Naive B cell (primary cell): ENCODE measurements around the gene THAP4. TPM values are rescaled to one million over a fixed set of nuclear protein-coding genes. Genes with fewer than 3 reads are reported as not detected.

Source experiments
- ATAC-seq, 2 donors: fragments of 150-1000 bp; cut with Tn5 transposase; 2 replicates each; pipeline ENCODE4 v1.10.0; 2021; ENCODE audit warnings: low read depth in 2 of 2, mild to moderate bottlenecking in 2 of 2, moderate library complexity in 2 of 2
- DNase-seq: peaks from one replicate; pipeline ENCODE4 v3.0.0; 2022
- H3K27ac Mint-ChIP-seq, 6 donors: one replicate each; pipeline ENCODE4 v1.8.0; 2020 to 2022; ENCODE audit warnings: mild to moderate bottlenecking in 6 of 6, mixed read lengths in 6 of 6, moderate library complexity in 5 of 6, inconsistent platforms in 2 of 6
- H3K27me3 Mint-ChIP-seq, 3 donors: one replicate each; pipeline ENCODE4 v1.8.0; 2021 to 2022; ENCODE audit warnings: mixed read lengths in 3 of 3, mild to moderate bottlenecking in 1 of 3
- H3K36me3 Mint-ChIP-seq, 2 donors: one replicate each; pipeline ENCODE4 v1.8.0; 2020 to 2022; ENCODE audit warnings: mixed read lengths in 2 of 2, inconsistent platforms in 1 of 2, mild to moderate bottlenecking in 1 of 2
- H3K4me1 Mint-ChIP-seq, 3 donors: one replicate each; pipeline ENCODE4 v1.8.0; 2020 to 2022; ENCODE audit warnings: mixed read lengths in 3 of 3, inconsistent platforms in 1 of 3, mild to moderate bottlenecking in 1 of 3, moderate library complexity in 1 of 3
- H3K4me3 Mint-ChIP-seq, 8 donors: one replicate each; pipeline ENCODE4 v1.8.0; 2020 to 2022; ENCODE audit warnings: mild to moderate bottlenecking in 8 of 8, mixed read lengths in 8 of 8, moderate library complexity in 8 of 8, inconsistent platforms in 2 of 8
- H3K9me3 Mint-ChIP-seq, 7 donors: one replicate each; pipeline ENCODE4 v1.8.0; 2020 to 2022; ENCODE audit warnings: mixed read lengths in 7 of 7, mild to moderate bottlenecking in 5 of 7, inconsistent platforms in 2 of 7, moderate library complexity in 1 of 7
- polyA plus RNA-seq, 6 donors: library from polyadenylated mRNA; unstranded; fragments of 300-500 nt; fragmentation: Illumina TruSeq; gene quantifications; one replicate each; pipeline ENCODE4 v1.2.3, GENCODE V29; 2021; ENCODE audit warnings: low read depth in 6 of 6

The THAP4 gene
- polyA plus RNA-seq, 6 donors from 2014 or later = 23.8 to 48.4 (median 29.9) TPM

- no peaks in the 10 kb centered on the region for H3K36me3 Mint-ChIP-seq
- no peaks in the 10 kb centered on the region for H3K9me3 Mint-ChIP-seq
- peak overlapping the region in 3 of 6 donors; percentile 6 to 86 (median 38) for H3K27ac Mint-ChIP-seq
- ATAC-seq (no peak), DNase-seq (no peak)
- H3K4me3 Mint-ChIP-seq = peak overlapping the region in 3 of 8 donors; percentile 37 to 90 (median 84)
- H3K4me1 Mint-ChIP-seq = peaks cover 34 to 66% (median 62%) of the 10 kb centered on the region in 3 donors
- H3K27me3 Mint-ChIP-seq = no peaks in the 10 kb centered on the region
Measured at GRCh38 chr2:241640165-241640795, 3.3 kb upstream of the THAP4 start.

GRCh38 chr2:241639385-241639784 lies 2.4 kb upstream of the THAP4 start:
- peaks cover 34 to 64% (median 62%) of the 10 kb centered on the region in 3 donors for H3K4me1 Mint-ChIP-seq
- DNase-seq (no peak), ATAC-seq (no peak)
- H3K4me3 Mint-ChIP-seq = peak overlapping the region in 7 of 8 donors; percentile 58 to 96 (median 77)
- no peaks in the 10 kb centered on the region for H3K27me3 Mint-ChIP-seq
- H3K9me3 Mint-ChIP-seq = no peaks in the 10 kb centered on the region
- H3K36me3 Mint-ChIP-seq = no peaks in the 10 kb centered on the region
- H3K27ac Mint-ChIP-seq = peak overlapping the region in 3 of 6 donors; percentile 55 to 88 (median 69)

DNA sequence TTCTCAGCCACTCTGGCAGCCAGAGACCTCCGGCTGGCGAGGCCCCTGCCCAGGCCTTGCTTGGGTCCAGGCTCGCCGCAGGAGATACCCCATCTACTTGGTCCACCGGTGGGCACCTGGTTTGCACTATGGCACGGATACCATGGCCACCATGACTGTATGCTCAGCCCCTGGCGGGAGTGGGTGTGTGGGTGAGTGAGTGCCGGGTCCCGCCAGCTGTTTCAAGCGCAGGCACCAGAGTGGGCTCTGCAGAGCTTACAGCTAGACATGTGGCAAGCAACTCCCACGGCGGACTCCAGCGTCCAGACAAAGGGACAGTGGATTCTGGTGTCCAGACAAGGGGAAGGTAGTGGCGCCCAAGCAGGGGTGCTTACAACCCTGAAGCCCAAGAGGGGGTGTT lies 2.0 kb upstream of the THAP4 start:
- Mint-ChIP-seq H3K27ac (peak overlapping the region in 3 of 6 donors; percentile 31 to 96 (median 95)), H3K4me1 (peaks cover 29 to 60% (median 60%) of the 10 kb centered on the region in 3 donors), H3K36me3 (no peaks in the 10 kb centered on the region), H3K4me3 (peak overlapping the region in 7 of 8 donors; percentile 77 to 96 (median 90)), H3K9me3 (no peaks in the 10 kb centered on the region), H3K27me3 (no peaks in the 10 kb centered on the region)
- ATAC-seq = no peak
- DNase-seq = no peak

DNA sequence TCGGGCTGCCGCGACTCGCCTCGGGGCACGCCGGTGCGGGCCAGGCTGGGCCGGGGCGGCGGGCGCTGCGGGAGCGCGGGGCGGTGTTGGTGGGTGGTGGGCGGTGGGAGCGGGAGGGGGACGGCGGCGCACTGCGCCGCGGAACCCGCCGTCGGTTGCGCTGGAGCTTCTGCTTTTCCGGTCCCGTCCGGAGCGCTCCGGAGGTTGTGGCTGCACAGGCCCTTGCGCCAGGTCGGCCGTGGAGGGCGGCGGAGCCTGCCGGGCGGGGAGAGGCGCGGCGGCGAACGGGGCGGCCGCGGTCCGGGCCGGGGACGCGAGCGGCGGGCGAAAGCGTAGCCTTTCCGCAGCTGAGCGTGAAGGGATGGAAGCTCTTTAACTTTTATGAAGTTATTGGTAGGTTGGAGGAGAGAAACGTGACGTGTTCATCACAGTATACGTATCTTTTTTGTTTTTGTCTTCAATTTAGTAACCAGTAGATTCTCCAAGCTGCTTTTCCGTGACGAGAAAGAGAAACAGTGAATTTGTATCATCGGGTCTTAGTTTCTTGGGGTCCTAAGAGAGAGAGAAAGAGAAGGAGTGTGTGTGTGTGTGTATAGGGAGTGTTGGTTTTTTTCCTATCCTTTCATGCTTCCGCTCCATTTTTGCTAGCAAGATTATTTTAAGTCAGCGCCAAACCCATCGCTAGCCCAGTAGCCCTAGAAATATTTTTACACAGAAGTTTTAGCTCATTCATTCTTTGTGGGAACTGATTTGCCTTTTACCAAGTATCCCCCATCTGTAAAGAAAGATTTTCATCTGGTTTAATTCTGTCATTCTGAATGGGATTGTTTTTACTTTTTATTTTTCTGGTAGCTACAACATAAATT lies 1.1 kb upstream of the THAP4 start:
- Mint-ChIP-seq H3K9me3 (no peaks in the 10 kb centered on the region), H3K4me3 (peak overlapping the region; percentile 77 to 96 (median 90)), H3K36me3 (no peaks in the 10 kb centered on the region), H3K4me1 (peaks cover 27 to 60% (median 55%) of the 10 kb centered on the region in 3 donors), H3K27me3 (no peaks in the 10 kb centered on the region), H3K27ac (peak overlapping the region; percentile 84 to 96 (median 92))
- DNase-seq (peak; percentile 57), ATAC-seq (peak; percentile 43 to 45)

DNA sequence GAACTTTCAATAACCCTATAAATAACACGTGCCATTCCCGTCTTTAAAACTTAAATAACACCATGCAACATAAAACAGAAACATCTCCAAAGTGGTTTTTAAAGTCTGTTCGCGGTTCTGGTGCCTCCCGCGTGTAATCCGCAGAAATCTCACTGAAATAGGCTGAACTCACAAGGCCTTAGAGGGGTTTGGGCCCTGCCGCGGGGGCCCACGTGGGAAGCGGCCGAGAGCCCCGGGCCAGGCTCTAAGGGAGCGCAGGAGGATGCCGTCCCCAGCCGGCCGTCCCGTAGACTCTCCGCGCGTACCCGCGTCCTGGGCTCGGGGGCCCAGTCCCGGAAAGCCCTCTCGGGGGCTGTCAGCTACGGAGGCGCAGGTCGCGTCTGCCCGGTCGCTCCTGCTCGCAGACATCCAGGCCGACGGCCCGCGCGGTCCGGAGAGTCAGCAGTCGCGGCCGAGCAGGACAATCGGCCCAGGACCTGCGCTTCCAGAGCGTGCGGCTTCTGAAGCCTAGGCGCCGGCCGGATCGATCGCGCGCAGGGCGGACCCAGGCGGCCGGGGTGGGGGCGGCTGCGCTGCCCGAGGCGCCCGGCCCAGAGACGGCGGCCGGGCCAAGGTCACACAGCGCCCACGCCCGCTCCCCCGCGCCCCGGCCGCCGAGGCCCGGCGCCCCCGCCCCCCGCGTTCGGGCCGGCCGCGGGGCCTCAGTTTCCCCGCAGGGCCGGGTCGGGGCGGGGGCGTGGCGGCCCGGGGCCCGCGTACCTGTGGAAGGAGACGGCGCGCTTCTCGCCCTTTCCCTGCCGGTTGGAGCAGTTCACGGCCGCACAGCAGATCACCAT lies 558 bp downstream of the THAP4 start:
- DNase-seq = peak; percentile 27
- peak overlapping the region; percentile 75 to 88 (median 82) for H3K4me3 Mint-ChIP-seq
- no peaks in the 10 kb centered on the region for H3K9me3 Mint-ChIP-seq
- peak; percentile 29 to 35 for ATAC-seq
- H3K27me3 Mint-ChIP-seq = no peaks in the 10 kb centered on the region
- peaks cover 26 to 49% (median 43%) of the 10 kb centered on the region in 3 donors for H3K4me1 Mint-ChIP-seq
- no peaks in the 10 kb centered on the region for H3K36me3 Mint-ChIP-seq
- H3K27ac Mint-ChIP-seq = peak overlapping the region in 5 of 6 donors; percentile 37 to 88 (median 57)

DNA sequence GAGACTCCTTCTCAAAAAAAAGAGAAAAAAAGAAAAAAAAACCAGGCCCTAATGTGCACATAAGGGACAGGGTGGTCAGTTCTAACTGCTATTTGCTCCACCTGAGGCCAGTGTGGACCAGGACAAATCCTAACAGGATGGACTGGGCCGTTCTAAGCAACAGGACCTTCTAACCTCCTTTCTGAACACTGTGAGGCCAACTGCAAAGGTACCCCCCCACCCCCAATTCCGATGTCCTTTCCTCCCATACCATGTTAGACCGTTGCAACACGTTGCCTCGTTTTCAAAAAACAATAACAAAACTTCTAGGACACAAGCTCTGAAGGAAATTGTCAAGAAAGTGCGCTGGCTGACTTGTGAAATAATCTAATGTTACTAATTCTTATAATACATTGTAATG lies 1.2 kb downstream of the THAP4 start:
- no peak for ATAC-seq
- H3K4me1 Mint-ChIP-seq = peaks cover 23 to 44% (median 36%) of the 10 kb centered on the region in 3 donors
- no peaks in the 10 kb centered on the region for H3K9me3 Mint-ChIP-seq
- peak overlapping the region in 4 of 6 donors; percentile 17 to 88 (median 58) for H3K27ac Mint-ChIP-seq
- H3K4me3 Mint-ChIP-seq = peak overlapping the region; percentile 75 to 88 (median 82)
- H3K27me3 Mint-ChIP-seq = no peaks in the 10 kb centered on the region
- peaks cover 0 to 5% of the 10 kb centered on the region in 2 donors for H3K36me3 Mint-ChIP-seq
- no peak for DNase-seq

DNA sequence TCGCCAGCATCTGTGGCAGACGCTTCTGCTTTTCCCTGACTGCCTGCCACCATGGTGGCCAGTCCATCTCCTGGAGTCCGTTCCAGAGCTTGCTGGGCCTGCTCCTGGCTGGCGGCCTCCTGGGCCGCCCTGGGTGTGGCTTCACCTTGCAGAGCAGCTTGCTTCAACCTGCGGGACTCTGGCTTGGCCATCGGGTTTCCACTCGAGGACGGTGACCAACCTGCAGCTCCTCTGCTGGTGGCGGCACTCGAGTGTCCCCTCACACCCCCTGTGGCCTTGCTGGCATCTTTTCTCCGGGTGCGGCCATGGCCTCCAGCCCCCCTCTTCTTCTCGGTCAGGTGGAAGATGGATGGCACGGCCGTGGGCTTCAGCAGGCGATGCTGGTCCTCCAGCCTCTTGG lies 3.4 kb downstream of the THAP4 start:
- H3K4me3 Mint-ChIP-seq = no peak overlapping the region
- H3K9me3 Mint-ChIP-seq = no peaks in the 10 kb centered on the region
- peaks cover 13 to 40% (median 27%) of the 10 kb centered on the region in 3 donors for H3K4me1 Mint-ChIP-seq
- DNase-seq (no peak), ATAC-seq (no peak)
- no peak overlapping the region for H3K27ac Mint-ChIP-seq
- H3K27me3 Mint-ChIP-seq = no peaks in the 10 kb centered on the region
- H3K36me3 Mint-ChIP-seq = peaks cover 0 to 5% of the 10 kb centered on the region in 2 donors

DNA sequence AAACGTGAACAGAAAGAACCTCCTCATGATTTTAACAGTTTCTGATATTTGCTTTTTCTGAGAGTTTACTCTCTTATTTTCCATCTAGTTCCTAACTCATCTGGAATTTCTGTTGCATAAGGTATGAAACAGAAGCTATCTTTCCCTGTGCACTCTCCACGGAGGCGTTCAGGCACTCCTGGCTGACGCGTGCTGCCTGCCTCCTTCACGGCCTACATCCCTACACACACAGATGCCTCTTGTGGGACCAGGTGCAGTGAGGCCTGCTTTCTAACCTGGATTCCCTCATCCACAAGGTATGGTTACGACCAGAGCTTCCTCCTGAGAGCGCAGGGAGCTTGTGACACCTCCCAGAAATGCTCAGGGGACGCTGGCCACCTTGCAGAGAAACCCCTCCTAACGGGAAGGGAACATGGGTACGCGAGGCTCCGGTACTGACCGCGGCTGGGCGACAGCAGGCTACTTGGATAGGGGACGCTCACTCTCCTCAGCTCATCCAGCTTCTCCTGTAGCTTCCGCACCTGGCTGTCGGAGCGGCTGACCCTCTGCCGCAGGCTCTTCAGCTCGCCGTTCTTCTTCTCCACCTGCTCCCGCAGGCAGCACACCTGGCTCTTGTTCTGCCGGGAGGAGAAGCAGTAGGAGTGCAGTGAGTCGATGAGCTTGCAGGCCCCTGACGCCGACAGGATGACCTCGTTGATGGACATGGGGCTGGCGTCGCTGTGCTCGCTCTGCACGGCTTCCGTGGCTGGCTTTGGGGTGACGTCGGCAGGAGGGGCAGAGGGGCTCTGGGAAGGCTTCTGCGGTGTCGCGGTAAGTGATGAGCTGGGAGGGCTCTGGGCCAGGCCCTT lies 4.3 kb downstream of the THAP4 start:
- peaks cover 18 to 37% (median 28%) of the 10 kb centered on the region in 3 donors for H3K4me1 Mint-ChIP-seq
- peak overlapping the region in 1 of 8 donors; percentile 7 for H3K4me3 Mint-ChIP-seq
- peaks cover 5% of the 10 kb centered on the region in 2 donors for H3K36me3 Mint-ChIP-seq
- DNase-seq (no peak), ATAC-seq (no peak)
- no peak overlapping the region for H3K27ac Mint-ChIP-seq
- H3K27me3 Mint-ChIP-seq = no peaks in the 10 kb centered on the region
- H3K9me3 Mint-ChIP-seq = no peaks in the 10 kb centered on the region

DNA sequence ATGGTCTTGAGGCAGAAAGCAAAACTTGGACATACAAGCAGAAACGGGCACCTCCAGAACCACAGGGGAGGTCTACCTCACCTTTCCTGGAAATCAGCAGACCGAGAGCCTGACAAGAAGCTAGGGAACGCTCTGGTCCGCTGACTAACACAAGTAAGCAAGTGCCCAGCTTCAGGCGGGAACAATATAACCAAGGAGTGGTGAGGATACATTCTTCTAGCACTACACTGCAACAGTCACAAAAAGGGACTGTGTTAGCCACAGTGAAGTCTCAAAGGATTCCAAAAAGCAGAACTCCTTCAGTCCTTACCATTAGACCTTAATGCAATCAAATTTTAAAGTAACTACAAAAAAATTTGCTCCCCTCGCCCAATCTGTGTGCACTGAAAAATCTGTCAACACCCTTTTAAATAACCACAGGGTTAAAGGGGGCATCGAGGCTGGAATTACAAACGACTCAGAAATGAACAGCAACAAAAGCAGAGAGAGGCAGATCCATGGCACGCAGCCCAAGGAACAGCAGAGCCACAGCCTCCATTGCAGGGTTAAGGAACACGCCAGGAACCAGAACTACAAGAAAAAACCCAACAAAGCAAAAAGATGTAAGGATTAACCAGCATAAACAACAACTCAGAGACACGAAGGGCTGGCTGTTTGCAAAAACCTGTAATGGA lies 7.1 kb downstream of the THAP4 start:
- H3K27ac Mint-ChIP-seq = peak overlapping the region in 3 of 6 donors; percentile 43 to 71 (median 63)
- H3K36me3 Mint-ChIP-seq = peaks cover 5 to 10% of the 10 kb centered on the region in 2 donors
- peak overlapping the region in 4 of 8 donors; percentile 1 to 51 (median 17) for H3K4me3 Mint-ChIP-seq
- no peak for DNase-seq
- H3K9me3 Mint-ChIP-seq = no peaks in the 10 kb centered on the region
- ATAC-seq = peak in 1 of 2 donors; percentile 43
- H3K27me3 Mint-ChIP-seq = no peaks in the 10 kb centered on the region
- H3K4me1 Mint-ChIP-seq = peaks cover 15 to 28% (median 26%) of the 10 kb centered on the region in 3 donors

GRCh38 chr2:241627675-241628074 lies 9.3 kb downstream of the THAP4 start:
- ATAC-seq (no peak), DNase-seq (no peak)
- H3K36me3 Mint-ChIP-seq = peaks cover 5 to 10% of the 10 kb centered on the region in 2 donors
- H3K4me3 Mint-ChIP-seq = no peak overlapping the region
- H3K4me1 Mint-ChIP-seq = peaks cover 15 to 26% (median 22%) of the 10 kb centered on the region in 3 donors
- H3K9me3 Mint-ChIP-seq = no peaks in the 10 kb centered on the region
- H3K27ac Mint-ChIP-seq = no peak overlapping the region
- H3K27me3 Mint-ChIP-seq = no peaks in the 10 kb centered on the region

DNA sequence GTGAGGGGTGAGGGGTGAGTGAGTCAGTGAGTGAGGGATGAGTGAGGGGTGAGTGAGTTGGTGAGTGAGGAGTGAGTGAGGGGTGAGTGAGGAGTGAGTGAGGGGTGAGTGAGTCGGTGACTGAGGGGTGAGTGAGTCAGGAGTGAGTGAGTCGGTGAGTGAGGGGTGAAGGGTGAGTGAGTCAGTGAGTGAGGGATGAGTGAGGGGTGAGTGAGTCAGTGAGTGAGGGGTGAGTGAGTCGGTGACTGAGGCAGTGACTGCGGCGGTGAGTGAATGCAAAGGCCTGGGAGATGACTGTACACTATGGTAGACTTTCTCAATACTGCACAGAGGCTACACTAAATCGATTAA lies 16.6 kb downstream of the THAP4 start:
- peaks cover 35 to 38% (median 37%) of the 10 kb centered on the region in 3 donors for H3K4me1 Mint-ChIP-seq
- H3K4me3 Mint-ChIP-seq = no peak overlapping the region
- H3K9me3 Mint-ChIP-seq = peaks cover 0 to 4% (median 0%) of the 10 kb centered on the region in 7 donors
- no peak for ATAC-seq
- H3K36me3 Mint-ChIP-seq = peaks cover 0 to 14% of the 10 kb centered on the region in 2 donors
- DNase-seq = no peak
- peak overlapping the region in 1 of 6 donors; percentile 57 for H3K27ac Mint-ChIP-seq
- H3K27me3 Mint-ChIP-seq = no peaks in the 10 kb centered on the region
